Spleen (tissue), 11 donors: Measurements from ENCODE around the gene TNRC18. TPM values are rescaled to one million over a fixed set of nuclear protein-coding genes. Genes with fewer than 3 reads are reported as not detected.
"Not testable (repeated sequence)": the region's sequence is repeated elsewhere in the genome, so short reads cannot be mapped to it uniquely, and the experiment has no call there.

Experiments
- DNase-seq: peaks from one replicate; pipeline ENCODE4 v3.0.0-alpha.2; 2020
- H3K27ac ChIP-seq, 8 donors: fragments of 200-600 bp; sonication (generic) in 7 of 8; 1 replicate in 4 of 8; 2 replicates in 4 of 8; pipeline versions ENCODE4 v1.5.0 to v1.8.0; 2016 to 2021; ENCODE audit warnings: inconsistent platforms in 4 of 8, mild to moderate bottlenecking in 4 of 8, moderate library complexity in 1 of 8
- H3K27me3 ChIP-seq, 7 donors: fragments of 200-600 bp; sonication (generic) in 6 of 7; replicated peaks in 1 of 7; 1 replicate in 4 of 7; 2 replicates in 3 of 7; pipeline versions ENCODE4 v1.5.0 to v1.8.0; 2016 to 2021; ENCODE audit warnings: inconsistent platforms in 3 of 7, mild to moderate bottlenecking in 1 of 7
- H3K36me3 ChIP-seq, 6 donors: fragments of 200-600 bp; sonication (generic) in 5 of 6; 1 replicate in 4 of 6; 2 replicates in 2 of 6; pipeline versions ENCODE4 v1.5.0 to v1.8.0; 2016 to 2021; ENCODE audit warnings: inconsistent platforms in 2 of 6
- H3K4me1 ChIP-seq, 6 donors: fragments of 200-600 bp; sonication (generic) in 5 of 6; 1 replicate in 3 of 6; 2 replicates in 3 of 6; pipeline versions ENCODE4 v1.5.0 to v1.8.0; 2016 to 2021; ENCODE audit warnings: inconsistent platforms in 3 of 6
- H3K4me3 ChIP-seq, 8 donors: fragments of 200-600 bp; sonication (generic) in 7 of 8; 1 replicate in 4 of 8; 2 replicates in 4 of 8; pipeline versions ENCODE4 v1.5.0 to v1.8.0; 2016 to 2021; ENCODE audit warnings: inconsistent platforms in 4 of 8, mild to moderate bottlenecking in 4 of 8, moderate library complexity in 2 of 8
- H3K9me3 ChIP-seq, 8 donors: fragments of 200-600 bp; sonication (generic) in 7 of 8; 1 replicate in 4 of 8; 2 replicates in 4 of 8; pipeline versions ENCODE4 v1.5.0 to v1.8.0; 2016 to 2021; ENCODE audit warnings: inconsistent platforms in 4 of 8
- CTCF ChIP-seq, 11 experiments: fragments of 200-600 bp in 7 of 11; fragments of 450-650 bp in 4 of 11; sonication (generic) in 4 of 11; IDR thresholded peaks in 8 of 11; conservative IDR thresholded peaks in 3 of 11; 1 replicate in 7 of 11; 2 replicates in 4 of 11; pipeline versions ENCODE4 v1.4.0 to v1.8.0; 2016 to 2021; ENCODE audit warnings: antibody characterized with exemption in 11 of 11, inconsistent platforms in 4 of 11, mild to moderate bottlenecking in 1 of 11
- POLR2A ChIP-seq, 3 donors: fragments of 450-650 bp; IDR thresholded peaks; one replicate each; pipeline ENCODE4 v1.5.1; 2017; ENCODE audit warnings: antibody characterized with exemption in 3 of 3, mild to moderate bottlenecking in 1 of 3
- POLR2AphosphoS5 ChIP-seq, 3 donors: sonication (generic); formaldehyde crosslinking; IDR thresholded peaks; one replicate each; pipeline ENCODE4 v1.5.1; 2017; ENCODE audit warnings: antibody characterized with exemption in 3 of 3
- WGBS, 5 donors: extraction: QIAGEN DNeasy Blood & Tissue Kit in 3 of 5; methylation state at CpG; one replicate each; pipeline versions ENCODE4 v1.1.5 to v1.1.7; 2013 to 2018; 5-methylcytosine and 5-hydroxymethylcytosine counted together
- intact Hi-C: fragments of 100-400 bp; cut with DNase I; formaldehyde crosslinking; loops from one replicate; pipeline ENCODE4 v1.15.0; 2023; ENCODE audit warnings: low total_unique reads
- polyA plus RNA-seq, 3 donors: library from polyadenylated mRNA; stranded (reverse); fragments of 200-250 nt; gene quantifications; one replicate each; pipeline ENCODE4 v1.2.1, GENCODE V29; 2013
- total RNA-seq, 7 donors: library from RNA; depleted of rRNA in 3 of 7; stranded (reverse); fragments of >200 nt in 3 of 7; fragmentation: NEBNext Ultra II Directional in 4 of 7; extraction: Animal tissue kit (Norgen Biotek cat#: 25700) in 4 of 7; gene quantifications; one replicate each; pipeline versions ENCODE4 v1.1.0 to v1.2.1, GENCODE V29; 2016 to 2021
- donor health status: healthy with polysubstance abuse.
- donor health status: DM: no; HTN: no; CAD: no; lungs with moderate emphysema.
- donor health status: DM: no; HTN: no; CAD: no.
- donor health status: Bipolar disorder and iron deficiency.
- donor health status: healthy.
- donor health status: DM: no; HTN: no; CAD: no.
- donor health status: DM: yes; HTN: yes; CAD: no.

The TNRC18 gene
- total and polyA plus RNA-seq, 10 donors: 3.4 to 124 (median 71.0) TPM

GRCh38 chr7:5289355-5289754, 134.3 kb downstream of the TNRC18 start:
- 61 to 83% (median 69%) methylated on average over 7 of the region's 7 CpGs for WGBS, 5 donors
- no peak for DNase-seq
- intact Hi-C loops: no loop called here

GRCh38 chr7:5288560-5288959, 135.1 kb downstream of the TNRC18 start:
- peaks cover 0 to 21% (median 11%) of the 10 kb centered on the region in 7 donors for H3K27me3 ChIP-seq
- H3K36me3 ChIP-seq, intact Hi-C loops, DNase-seq, H3K9me3 ChIP-seq, H3K4me1 ChIP-seq, H3K4me3 ChIP-seq, H3K27ac ChIP-seq: not testable (repeated sequence)
- 86 to 97% (median 92%) methylated on average over 8 of the region's 8 CpGs for WGBS, 5 donors

More at GRCh38 chr7:5289355-5289754, 134.3 kb downstream of the TNRC18 start:
- no peak overlapping the region for H3K27ac ChIP-seq
- H3K4me3 ChIP-seq: no peak overlapping the region
- no peak for TF ChIP-seq CTCF (IDR thresholded peaks at IDR 0.05 in 8 of 11, conservative IDR thresholded peaks at IDR 0.05 in 3 of 11)
- no peak for TF ChIP-seq POLR2AphosphoS5 (IDR thresholded peaks at IDR 0.05)
- TF ChIP-seq POLR2A (IDR thresholded peaks at IDR 0.05): no peak
- H3K9me3 ChIP-seq: peaks cover 0 to 4% (median 2%) of the 10 kb centered on the region in 8 donors
- peaks cover 0 to 13% (median 4%) of the 10 kb centered on the region in 7 donors for H3K27me3 ChIP-seq
- H3K4me1 ChIP-seq: no peaks in the 10 kb centered on the region
- H3K36me3 ChIP-seq: no peaks in the 10 kb centered on the region

GRCh38 chr7:5287802-5288201, 135.8 kb downstream of the TNRC18 start:
- H3K27me3 ChIP-seq: peaks cover 0 to 28% (median 17%) of the 10 kb centered on the region in 7 donors
- H3K36me3 ChIP-seq: no peaks in the 10 kb centered on the region
- intact Hi-C loops: no loop called here
- no peak overlapping the region for H3K4me3 ChIP-seq
- H3K9me3 ChIP-seq: no peaks in the 10 kb centered on the region
- DNase-seq: no peak
- TF ChIP-seq POLR2A (IDR thresholded peaks at IDR 0.05): no peak
- TF ChIP-seq POLR2AphosphoS5 (IDR thresholded peaks at IDR 0.05): no peak
- no peak for TF ChIP-seq CTCF (IDR thresholded peaks at IDR 0.05 in 8 of 11, conservative IDR thresholded peaks at IDR 0.05 in 3 of 11)
- 91 to 96% (median 93%) methylated on average over 18 to 19 of the region's 19 CpGs for WGBS, 5 donors
- no peak overlapping the region for H3K27ac ChIP-seq
- peaks cover 6 to 13% (median 6%) of the 10 kb centered on the region in 6 donors for H3K4me1 ChIP-seq

GRCh38 chr7:5287373-5287772, 136.3 kb downstream of the TNRC18 start:
- DNase-seq, H3K36me3 ChIP-seq, H3K27ac ChIP-seq, H3K9me3 ChIP-seq, intact Hi-C loops, H3K4me3 ChIP-seq: not testable (repeated sequence)
- Histone ChIP-seq H3K27me3 (peaks cover 0 to 29% (median 17%) of the 10 kb centered on the region in 7 donors), H3K4me1 (peaks cover 6 to 13% (median 6%) of the 10 kb centered on the region in 6 donors)
- 83 to 91% (median 89%) methylated on average over 5 of the region's 5 CpGs for WGBS, 5 donors

GRCh38 chr7:5286933-5287332, 136.7 kb downstream of the TNRC18 start:
- DNase-seq: no peak
- TF ChIP-seq POLR2AphosphoS5 (IDR thresholded peaks at IDR 0.05): no peak
- TF ChIP-seq CTCF (IDR thresholded peaks at IDR 0.05 in 8 of 11, conservative IDR thresholded peaks at IDR 0.05 in 3 of 11): no peak
- TF ChIP-seq POLR2A (IDR thresholded peaks at IDR 0.05): no peak
- Histone ChIP-seq H3K36me3 (no peaks in the 10 kb centered on the region), H3K27ac (no peak overlapping the region), H3K4me1 (peaks cover 6 to 13% (median 6%) of the 10 kb centered on the region in 6 donors), H3K27me3 (peaks cover 0 to 34% (median 17%) of the 10 kb centered on the region in 7 donors), H3K9me3 (no peaks in the 10 kb centered on the region), H3K4me3 (no peak overlapping the region)
- intact Hi-C loops: no loop called here
- WGBS, 5 donors: 80 to 96% (median 89%) methylated on average over 9 of the region's 9 CpGs
